ENCODE measurements around the gene HAUS8. TPM values are rescaled to one million over a fixed set of nuclear protein-coding genes. Genes with fewer than 3 reads are reported as not detected.

HAUS8 gene
- total RNA-seq, 4 donors from 2014 or later, result 0.97 to 4.5 (median 3.3) TPM

DNA sequence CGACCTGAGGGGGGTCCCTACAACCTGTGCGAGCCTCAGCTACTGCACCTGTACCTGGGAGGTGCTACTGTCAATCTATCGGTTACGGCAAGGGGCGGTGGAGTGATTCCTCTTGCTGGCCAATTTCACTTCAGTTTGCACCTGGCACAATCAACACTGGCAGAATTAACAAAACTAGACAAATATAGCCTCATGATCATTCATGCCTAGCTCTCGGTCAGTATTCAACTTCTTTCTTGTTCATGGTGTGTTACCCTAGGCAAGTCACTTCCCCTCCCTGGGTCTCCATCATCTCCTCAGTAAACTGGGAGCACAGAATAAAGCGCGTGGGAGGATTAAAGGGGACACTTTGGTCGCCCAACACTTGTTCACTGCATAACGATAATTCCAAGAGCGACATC, 618 bp downstream of the HAUS8 start:
- Histone ChIP-seq H3K4me3 (peak overlapping the region; percentile 73 to 79 (median 76)), H3K27me3 (no peaks in the 10 kb centered on the region), H3K9me3 (no peaks in the 10 kb centered on the region), H3K4me1 (peaks cover 18 to 30% of the 10 kb centered on the region in 2 donors), H3K27ac (peak overlapping the region; percentile 78 to 83 (median 79)), H3K36me3 (peaks cover 0 to 16% of the 10 kb centered on the region in 2 donors)
- ATAC-seq (no peak), DNase-seq (no peak)
- in situ Hi-C loops (cut with MboI; ENCODE audit: low sequenced_read_pairs in 4 of 4), result no loop called here
- intact Hi-C loops (cut with DNase I; ENCODE audit: low total_unique reads), result loop anchor here (1.0 to 2.0 kb wide), 4 partner anchors 62 to 231 kb away; partner anchors contain the start of genes MRPL34, OCEL1 and USE1
- TF ChIP-seq CTCF (IDR thresholded peaks at IDR 0.05 in 4 of 5, conservative IDR thresholded peaks at IDR 0.05 in 1 of 5), result no peak
- no peak for TF ChIP-seq POLR2A (IDR thresholded peaks at IDR 0.05)

DNA sequence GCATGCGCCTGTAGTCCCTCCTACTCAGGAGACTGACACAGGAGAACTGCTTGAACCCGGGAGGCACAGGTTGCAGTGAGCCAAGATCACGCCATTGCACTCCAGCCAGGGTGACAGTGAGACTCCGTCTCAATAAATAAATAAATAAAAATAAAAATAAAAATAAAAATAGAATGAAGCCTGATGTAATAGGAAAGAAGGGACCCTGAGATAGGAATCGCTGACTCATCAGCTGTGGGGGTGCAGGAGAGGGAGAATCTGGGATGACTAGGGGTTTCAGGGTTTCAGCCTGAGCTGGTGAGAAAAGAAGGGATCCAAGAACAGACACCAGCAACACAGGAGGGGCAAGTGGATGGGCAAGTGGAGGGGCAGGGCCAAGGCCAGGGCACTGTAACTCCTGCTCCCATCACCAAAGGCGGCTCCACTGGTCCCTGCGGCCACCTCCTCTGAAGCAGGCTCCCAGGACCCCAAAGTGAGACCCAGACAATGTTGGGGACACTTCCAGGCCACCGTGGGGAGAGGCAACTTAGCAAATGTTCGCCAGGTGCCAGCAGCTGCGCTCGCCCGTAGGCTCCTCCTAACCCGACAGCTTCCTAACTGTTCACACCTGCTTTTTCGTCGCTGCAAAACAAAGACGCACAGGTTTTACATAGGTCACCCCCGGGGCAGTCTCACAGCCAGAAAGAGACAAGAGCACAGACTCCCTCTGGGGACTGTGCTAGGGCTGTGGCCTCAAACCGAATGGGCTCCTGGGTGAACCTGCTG, 1.2 kb downstream of the HAUS8 start:
- TF ChIP-seq CTCF (IDR thresholded peaks at IDR 0.05 in 4 of 5, conservative IDR thresholded peaks at IDR 0.05 in 1 of 5) (no peak), POLR2A (IDR thresholded peaks at IDR 0.05) (no peak)
- peaks cover 0 to 16% of the 10 kb centered on the region in 2 donors for H3K36me3 ChIP-seq
- H3K27ac ChIP-seq, result peak overlapping the region in 3 of 4 donors; percentile 79 to 83 (median 79)
- in situ Hi-C loops (cut with MboI; ENCODE audit: low sequenced_read_pairs in 4 of 4), result no loop called here
- no peaks in the 10 kb centered on the region for H3K27me3 ChIP-seq
- no peaks in the 10 kb centered on the region for H3K9me3 ChIP-seq
- no peak for ATAC-seq
- peaks cover 18 to 26% of the 10 kb centered on the region in 2 donors for H3K4me1 ChIP-seq
- no peak for DNase-seq
- peak overlapping the region; percentile 73 to 79 (median 76) for H3K4me3 ChIP-seq
- intact Hi-C loops (cut with DNase I; ENCODE audit: low total_unique reads), result loop anchor here (2.0 kb wide), 1 partner anchor 63 kb away; no protein-coding TSS in a partner anchor

GRCh38 chr19:17070912-17071311, 4.3 kb downstream of the HAUS8 start:
- DNase-seq (no peak), ATAC-seq (no peak)
- no peak overlapping the region for H3K27ac ChIP-seq
- intact Hi-C loops (cut with DNase I; ENCODE audit: low total_unique reads), result no loop called here
- H3K27me3 ChIP-seq, result no peaks in the 10 kb centered on the region
- H3K4me3 ChIP-seq, result no peak overlapping the region
- in situ Hi-C loops (cut with MboI; ENCODE audit: low sequenced_read_pairs in 4 of 4), result no loop called here
- peaks cover 10 to 11% of the 10 kb centered on the region in 2 donors for H3K4me1 ChIP-seq
- TF ChIP-seq POLR2A (IDR thresholded peaks at IDR 0.05) (no peak), CTCF (IDR thresholded peaks at IDR 0.05 in 4 of 5, conservative IDR thresholded peaks at IDR 0.05 in 1 of 5) (no peak)
- H3K9me3 ChIP-seq, result no peaks in the 10 kb centered on the region
- H3K36me3 ChIP-seq, result peaks cover 0 to 24% of the 10 kb centered on the region in 2 donors

- Histone ChIP-seq H3K27ac (no peak overlapping the region), H3K36me3 (peaks cover 0 to 24% of the 10 kb centered on the region in 2 donors), H3K4me1 (peaks cover 10 to 11% of the 10 kb centered on the region in 2 donors), H3K9me3 (no peaks in the 10 kb centered on the region), H3K27me3 (no peaks in the 10 kb centered on the region), H3K4me3 (no peak overlapping the region)
- in situ Hi-C loops (cut with MboI; ENCODE audit: low sequenced_read_pairs in 4 of 4), result no loop called here
- ATAC-seq, result no peak
- intact Hi-C loops (cut with DNase I; ENCODE audit: low total_unique reads), result no loop called here
- DNase-seq, result no peak
- no peak for TF ChIP-seq CTCF (IDR thresholded peaks at IDR 0.05 in 4 of 5, conservative IDR thresholded peaks at IDR 0.05 in 1 of 5)
- TF ChIP-seq POLR2A (IDR thresholded peaks at IDR 0.05), result no peak
These were observed 4.8 kb downstream of the HAUS8 start for GRCh38 chr19:17070421-17070820.
